H9 (cell line): ENCODE measurements around the gene TMEM242. TPM values are rescaled to one million over a fixed set of nuclear protein-coding genes. Genes with fewer than 3 reads are reported as not detected.

Source experiments
- DNase-seq: peaks from one replicate; pipeline ENCODE4 v3.0.0-alpha.2; 2017
- H2AFZ ChIP-seq: one replicate; pipeline ENCODE4 v1.6.1; 2013; ENCODE audit warnings: mild to moderate bottlenecking, low read length, control low read depth, moderate library complexity
- H2AK5ac ChIP-seq: 2 replicates; pipeline ENCODE4 v1.6.1; 2013; ENCODE audit warnings: low read length, control low read depth, mixed read lengths; ENCODE audit not compliant: insufficient read length
- H2BK120ac ChIP-seq: one replicate; pipeline ENCODE4 v1.6.1; 2013; ENCODE audit warnings: low read depth, mild to moderate bottlenecking, low read length, control low read depth, inconsistent platforms; ENCODE audit not compliant: poor library complexity, severe bottlenecking
- H2BK12ac ChIP-seq: 2 replicates; pipeline ENCODE4 v1.6.1; 2013; ENCODE audit warnings: low read length, control low read depth, mixed read lengths, low read depth; ENCODE audit not compliant: insufficient read length
- H2BK15ac ChIP-seq: 2 replicates; pipeline ENCODE4 v1.6.1; 2013; ENCODE audit warnings: low read depth, low read length, control low read depth
- H2BK20ac ChIP-seq: one replicate; pipeline ENCODE4 v1.6.1; 2013; ENCODE audit warnings: low read depth, mild to moderate bottlenecking, low read length, control low read depth, inconsistent platforms; ENCODE audit not compliant: poor library complexity, severe bottlenecking
- H2BK5ac ChIP-seq: 2 replicates; pipeline ENCODE4 v1.6.1; 2013; ENCODE audit warnings: low read length, control low read depth, mixed read lengths; ENCODE audit not compliant: insufficient read length
- H3K14ac ChIP-seq: 2 replicates; pipeline ENCODE4 v1.6.1; 2013; ENCODE audit warnings: low read length, control low read depth; ENCODE audit not compliant: insufficient read depth
- H3K18ac ChIP-seq: 2 replicates; pipeline ENCODE4 v1.6.1; 2013; ENCODE audit warnings: low read depth, mild to moderate bottlenecking, mixed read lengths, low read length, control low read depth; ENCODE audit not compliant: insufficient read length
- H3K23ac ChIP-seq: 2 replicates; pipeline ENCODE4 v1.6.1; 2013; ENCODE audit warnings: low read length, control low read depth, mixed read lengths, low read depth; ENCODE audit not compliant: insufficient read length
- H3K23me2 ChIP-seq: 2 replicates; pipeline ENCODE4 v1.6.1; 2013; ENCODE audit warnings: low read depth, mild to moderate bottlenecking, mixed read lengths, low read length, control low read depth; ENCODE audit not compliant: insufficient read length, poor library complexity, severe bottlenecking
- H3K27ac ChIP-seq: 2 replicates; pipeline ENCODE4 v1.5.1; 2013; ENCODE audit warnings: low read length, control low read depth, mixed read lengths, low read depth; ENCODE audit not compliant: insufficient read length
- H3K27me3 ChIP-seq: 2 replicates; pipeline ENCODE4 v1.6.1; 2013; ENCODE audit warnings: low read length, control low read depth, inconsistent platforms; ENCODE audit not compliant: insufficient read depth
- H3K4ac ChIP-seq: 2 replicates; pipeline ENCODE4 v1.6.1; 2013; ENCODE audit warnings: low read depth, mild to moderate bottlenecking, control low read depth, inconsistent platforms, low read length, moderate library complexity
- H3K4me1 ChIP-seq: 2 replicates; pipeline ENCODE4 v1.6.1; 2013; ENCODE audit warnings: low read length, control low read depth, inconsistent platforms; ENCODE audit not compliant: insufficient read depth
- H3K4me2 ChIP-seq: 2 replicates; pipeline ENCODE4 v1.6.1; 2013; ENCODE audit warnings: low read length, control low read depth, mixed read lengths; ENCODE audit not compliant: insufficient read length, insufficient read depth
- H3K56ac ChIP-seq: 2 replicates; pipeline ENCODE4 v1.6.1; 2013; ENCODE audit warnings: low read depth, mild to moderate bottlenecking, mixed read lengths, low read length, control low read depth; ENCODE audit not compliant: insufficient read length
- H3K79me1 ChIP-seq: 2 replicates; pipeline ENCODE4 v1.6.1; 2013; ENCODE audit warnings: low read depth, mild to moderate bottlenecking, moderate library complexity, low read length, control low read depth, inconsistent platforms; ENCODE audit not compliant: insufficient read depth, poor library complexity, severe bottlenecking
- H3K79me2 ChIP-seq: 2 replicates; pipeline ENCODE4 v1.6.1; 2013; ENCODE audit warnings: low read length, control low read depth, inconsistent platforms; ENCODE audit not compliant: insufficient read depth
- H3K9ac ChIP-seq: 2 replicates; pipeline ENCODE4 v1.6.1; 2013; ENCODE audit warnings: low read length, control low read depth, mixed read lengths; ENCODE audit not compliant: insufficient read length; ENCODE audit errors: extremely low read depth
- H3K9me3 ChIP-seq: one replicate; pipeline ENCODE4 v1.6.1; 2013; ENCODE audit warnings: low read depth, low read length, inconsistent platforms; ENCODE audit not compliant: control insufficient read depth
- H3T11ph ChIP-seq: one replicate; pipeline ENCODE4 v1.6.1; 2013; ENCODE audit warnings: mild to moderate bottlenecking, low read length, control low read depth, inconsistent platforms
- H4K20me1 ChIP-seq: one replicate; pipeline ENCODE4 v1.6.1; 2013; ENCODE audit not compliant: control insufficient read depth, insufficient read length, insufficient read depth
- H4K5ac ChIP-seq: 2 replicates; pipeline ENCODE4 v1.6.1; 2013; ENCODE audit warnings: low read depth, mild to moderate bottlenecking, mixed read lengths, low read length, control low read depth; ENCODE audit not compliant: insufficient read length
- H4K8ac ChIP-seq: replicated peaks from 2 replicates; pipeline ENCODE4 v1.6.1; 2013; ENCODE audit warnings: low read length, control low read depth, mixed read lengths, low read depth; ENCODE audit not compliant: insufficient read length
- H4K91ac ChIP-seq: 2 replicates; pipeline ENCODE4 v1.6.1; 2013; ENCODE audit warnings: low read depth, mild to moderate bottlenecking, moderate library complexity, mixed read lengths, low read length, control low read depth; ENCODE audit not compliant: insufficient read length
- H3K27ac Mint-ChIP-seq, 3 experiments: 2 replicates in 2 of 3; 3 replicates in 1 of 3; pipeline ENCODE4 v1.8.0; 2020 to 2021; ENCODE audit warnings: mixed read lengths in 3 of 3, mild to moderate bottlenecking in 1 of 3, moderate library complexity in 1 of 3
- H3K27me3 Mint-ChIP-seq: 2 replicates; pipeline ENCODE4 v1.8.0; 2021; ENCODE audit warnings: low read depth, mild to moderate bottlenecking, moderate library complexity, mixed read lengths
- H3K36me3 Mint-ChIP-seq, 3 experiments: 2 replicates in 2 of 3; 3 replicates in 1 of 3; pipeline ENCODE4 v1.8.0; 2020 to 2021; ENCODE audit warnings: low read depth in 3 of 3, mixed read lengths in 3 of 3; ENCODE audit not compliant: insufficient read depth in 1 of 3
- H3K4me1 Mint-ChIP-seq, 2 experiments: 2 replicates each; pipeline ENCODE4 v1.8.0; 2020; ENCODE audit warnings: mixed read lengths in 2 of 2
- H3K4me3 Mint-ChIP-seq, 2 experiments: 2 replicates in 1 of 2; 3 replicates in 1 of 2; pipeline ENCODE4 v1.8.0; 2020 to 2021; ENCODE audit warnings: mild to moderate bottlenecking in 2 of 2, mixed read lengths in 2 of 2, moderate library complexity in 1 of 2
- H3K9me3 Mint-ChIP-seq, 2 experiments: 2 replicates in 1 of 2; 3 replicates in 1 of 2; pipeline ENCODE4 v1.8.0; 2020; ENCODE audit warnings: mild to moderate bottlenecking in 2 of 2, mixed read lengths in 2 of 2, moderate library complexity in 1 of 2
- WGBS: extraction: QIAGEN DNeasy Blood & Tissue Kit; methylation state at CpG from one replicate; pipeline ENCODE4 v1.1.7; 2013; ENCODE audit warnings: missing lambda C conversion rate, low lambda C conversion rate, mixed read lengths; ENCODE audit not compliant: insufficient read length; ENCODE audit errors: extremely low coverage; 5-methylcytosine and 5-hydroxymethylcytosine counted together
- total RNA-seq: library from RNA; stranded (reverse); gene quantifications from 2 replicates; pipeline ENCODE4 v1.2.1, GENCODE V29; 2021
- TF ChIP-seq, protein P1 (sequence below): fragments of 200-600 bp; sonication (generic); conservative IDR thresholded peaks from 3 replicates; pipeline ENCODE4 v1.8.0; 2021; ENCODE audit warnings: antibody characterized with exemption, mild to moderate bottlenecking

Gene TMEM242
- total RNA-seq, 1 experiment from 2014 or later: 10.5 TPM

DNA sequence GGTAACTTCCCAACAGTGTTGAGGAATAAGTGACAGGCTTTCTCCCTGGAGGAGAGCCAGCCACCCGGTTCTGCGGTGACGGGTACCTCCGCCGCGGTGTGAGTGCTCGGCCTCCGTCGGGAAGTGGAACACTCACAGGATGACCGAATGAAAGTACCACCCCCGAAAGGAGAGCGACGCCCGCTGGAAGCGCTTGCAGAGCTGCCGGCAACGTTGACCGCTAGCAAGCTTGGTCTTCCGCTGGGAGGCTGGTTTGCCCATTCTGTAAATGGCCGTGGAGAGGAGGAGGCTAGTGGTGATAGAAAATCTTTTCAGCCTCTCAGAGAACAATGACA is 614 bp upstream of the TMEM242 start:
- no peaks in the 10 kb centered on the region for H3K79me1 ChIP-seq
- Mint-ChIP-seq H3K4me3 (peak overlapping the region; percentile 95 to 97), H3K9me3 (no peaks in the 10 kb centered on the region), H3K27me3 (peaks cover 30% of the 10 kb centered on the region), H3K27ac (peak overlapping the region; percentile 66 to 96 (median 91); a peak in 6 of 7 replicates), H3K36me3 (peaks cover 3 to 8% (median 6%) of the 10 kb centered on the region in 3 experiments; a peak in 5 of 7 replicates), H3K4me1 (peaks cover 7 to 8% of the 10 kb centered on the region in 2 experiments)
- no peak overlapping the region for H2BK15ac ChIP-seq
- no peaks in the 10 kb centered on the region for H3K27me3 ChIP-seq
- H3K79me2 ChIP-seq: 0 out of 2 replicates have a peak, but pooled peaks cover 2% of the 10 kb centered on the region
- no peak overlapping the region for H4K8ac ChIP-seq
- no peak overlapping the region for H2AFZ ChIP-seq
- no peak overlapping the region for H2BK20ac ChIP-seq
- peak; percentile 84 for DNase-seq
- no peak overlapping the region for H3K4ac ChIP-seq
- no CpG with 5 or more reads among the region's 20 CpGs for WGBS
- peak overlapping the region; percentile 58 for H3K4me2 ChIP-seq
- no peak overlapping the region for H3T11ph ChIP-seq
- H2BK120ac ChIP-seq: no peak overlapping the region
- no peak overlapping the region for H3K14ac ChIP-seq
- H4K5ac ChIP-seq: no peak overlapping the region
- H3K4me1 ChIP-seq: no peaks in the 10 kb centered on the region
- H3K56ac ChIP-seq: no peak overlapping the region
- H3K23me2 ChIP-seq: peaks cover 14% of the 10 kb centered on the region
- no peak overlapping the region for H3K27ac ChIP-seq
- peak overlapping the region; percentile 61 for H3K9ac ChIP-seq
- H3K9me3 ChIP-seq: no peaks in the 10 kb centered on the region
- H3K23ac ChIP-seq: no peak overlapping the region
- no peaks in the 10 kb centered on the region for H4K20me1 ChIP-seq
- H3K18ac ChIP-seq: no peak overlapping the region
- no peak overlapping the region for H2AK5ac ChIP-seq
- H2BK12ac ChIP-seq: no peak overlapping the region
- H4K91ac ChIP-seq: no peak overlapping the region
- TF ChIP-seq, protein P1, sequence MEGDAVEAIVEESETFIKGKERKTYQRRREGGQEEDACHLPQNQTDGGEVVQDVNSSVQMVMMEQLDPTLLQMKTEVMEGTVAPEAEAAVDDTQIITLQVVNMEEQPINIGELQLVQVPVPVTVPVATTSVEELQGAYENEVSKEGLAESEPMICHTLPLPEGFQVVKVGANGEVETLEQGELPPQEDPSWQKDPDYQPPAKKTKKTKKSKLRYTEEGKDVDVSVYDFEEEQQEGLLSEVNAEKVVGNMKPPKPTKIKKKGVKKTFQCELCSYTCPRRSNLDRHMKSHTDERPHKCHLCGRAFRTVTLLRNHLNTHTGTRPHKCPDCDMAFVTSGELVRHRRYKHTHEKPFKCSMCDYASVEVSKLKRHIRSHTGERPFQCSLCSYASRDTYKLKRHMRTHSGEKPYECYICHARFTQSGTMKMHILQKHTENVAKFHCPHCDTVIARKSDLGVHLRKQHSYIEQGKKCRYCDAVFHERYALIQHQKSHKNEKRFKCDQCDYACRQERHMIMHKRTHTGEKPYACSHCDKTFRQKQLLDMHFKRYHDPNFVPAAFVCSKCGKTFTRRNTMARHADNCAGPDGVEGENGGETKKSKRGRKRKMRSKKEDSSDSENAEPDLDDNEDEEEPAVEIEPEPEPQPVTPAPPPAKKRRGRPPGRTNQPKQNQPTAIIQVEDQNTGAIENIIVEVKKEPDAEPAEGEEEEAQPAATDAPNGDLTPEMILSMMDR: 0 out of 3 replicates have a peak, but pooled peaks have one; percentile 11
- no peak overlapping the region for H2BK5ac ChIP-seq
